Hepatic stellate cell (primary cell): ENCODE data around the gene CDK19.
"Not testable (repeated sequence)": the region's sequence is repeated elsewhere in the genome, so short reads cannot be mapped to it uniquely, and the experiment has no call there.

Source experiments
- DNase-seq: peaks from one replicate; pipeline ENCODE4 v3.0.0; 2011; ENCODE audit warnings: low spot score

Gene CDK19

GRCh38 chr6:110815411-110816409 is at the start of gene CDK19:
TSS of gene CDK19 (minus strand) at chr6:110815469. CDS start at chr6:110815136, 333 bp downstream.
- DNase-seq, result peak; percentile 96

- DNase-seq, result no peak
Measured at GRCh38 chr6:110864824-110865223, 49.6 kb upstream of the CDK19 start.

GRCh38 chr6:110859335-110859792 is 44.1 kb upstream of the CDK19 start:
- DNase-seq, result no peak

GRCh38 chr6:110858562-110859214 is 43.4 kb upstream of the CDK19 start:
- no peak for DNase-seq

GRCh38 chr6:110858016-110858415 is 42.7 kb upstream of the CDK19 start:
- no peak for DNase-seq

GRCh38 chr6:110856296-110856695 is 41.0 kb upstream of the CDK19 start:
- DNase-seq, result no peak

- no peak for DNase-seq
Measured at GRCh38 chr6:110853754-110854477, 38.6 kb upstream of the CDK19 start.

GRCh38 chr6:110852773-110853172 is 37.5 kb upstream of the CDK19 start:
- DNase-seq, result no peak

- no peak for DNase-seq
Measured at GRCh38 chr6:110849781-110850180, 34.5 kb upstream of the CDK19 start.

- no peak for DNase-seq
Measured at GRCh38 chr6:110841266-110841665, 26.0 kb upstream of the CDK19 start.

GRCh38 chr6:110835751-110836150 is 20.5 kb upstream of the CDK19 start:
- DNase-seq, result not testable (repeated sequence)

- no peak for DNase-seq
Measured at GRCh38 chr6:110833831-110834230, 18.6 kb upstream of the CDK19 start.

GRCh38 chr6:110831405-110831804 is 16.1 kb upstream of the CDK19 start:
- DNase-seq, result no peak

- DNase-seq, result peak; percentile 6
Measured at GRCh38 chr6:110828396-110828795, 13.1 kb upstream of the CDK19 start.

- no peak for DNase-seq
Measured at GRCh38 chr6:110826236-110827129, 11.2 kb upstream of the CDK19 start.

- DNase-seq, result no peak
Measured at GRCh38 chr6:110823146-110823545, 7.9 kb upstream of the CDK19 start.

GRCh38 chr6:110822249-110822648 is 7.0 kb upstream of the CDK19 start:
- no peak for DNase-seq

- DNase-seq, result no peak
Measured at GRCh38 chr6:110816677-110817076, 1.4 kb upstream of the CDK19 start.

GRCh38 chr6:110815015-110815410 is 256 bp downstream of the CDK19 start:
- no peak for DNase-seq

- DNase-seq, result peak; percentile 75
Measured at GRCh38 chr6:110814102-110815014, 911 bp downstream of the CDK19 start.
